ENCODE data around the gene SRGAP3. TPM values are rescaled to one million over a fixed set of nuclear protein-coding genes. Genes with fewer than 3 reads are reported as not detected.
A peak's percentile ranks its signal among the peaks of the same experiment; 100 is the strongest.

The SRGAP3 gene
- total RNA-seq, 2 donors from 2014 or later, result 5.7 to 6.1 TPM

GRCh38 chr3:9251055-9251786, 1.8 kb upstream of the SRGAP3 start:
- no peak for DNase-seq
- Histone ChIP-seq H3K27me3 (no peaks in the 10 kb centered on the region), H3K4me3 (no peak overlapping the region), H3K4me1 (peaks cover 3% of the 10 kb centered on the region), H3K27ac (no peak overlapping the region), H3K36me3 (no peaks in the 10 kb centered on the region), H3K9ac (ENCODE audit: low read depth in 2 of 2, low read length in 2 of 2) (no peak overlapping the region), H3K9me3 (no peaks in the 10 kb centered on the region)
- intact Hi-C loops (cut with DNase I), result no loop called here
- TF ChIP-seq CTCF (IDR thresholded peaks at IDR 0.05), result no peak

DNA sequence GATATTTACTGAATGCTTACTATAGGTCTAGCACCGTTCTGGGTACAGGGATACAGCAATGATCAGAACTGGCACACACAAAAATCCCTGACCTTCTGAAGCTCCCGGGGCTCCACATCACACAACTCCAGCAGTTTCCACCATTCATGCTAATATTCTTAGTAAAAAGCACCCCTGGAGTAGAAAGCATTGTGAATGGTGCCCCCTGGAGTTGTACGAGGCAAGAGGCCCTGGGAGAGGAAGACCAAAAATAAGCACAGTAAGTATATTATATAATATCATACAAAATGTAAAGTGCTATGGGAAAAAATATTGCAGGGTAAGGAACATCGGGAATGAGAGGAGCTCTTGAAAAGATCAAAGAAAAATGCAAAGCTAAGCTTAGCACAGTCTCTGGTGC, 790 bp upstream of the SRGAP3 start:
- H3K27me3 ChIP-seq, result no peaks in the 10 kb centered on the region
- DNase-seq, result no peak
- H3K27ac ChIP-seq, result no peak overlapping the region
- TF ChIP-seq CTCF (IDR thresholded peaks at IDR 0.05), result no peak
- H3K9me3 ChIP-seq, result no peaks in the 10 kb centered on the region
- intact Hi-C loops (cut with DNase I), result no loop called here
- no peaks in the 10 kb centered on the region for H3K36me3 ChIP-seq
- no peak overlapping the region for H3K4me3 ChIP-seq
- peak overlapping the region in 1 of 2 donors; percentile 86 for H3K9ac ChIP-seq (ENCODE audit: low read depth in 2 of 2, low read length in 2 of 2)
- peaks cover 3% of the 10 kb centered on the region for H3K4me1 ChIP-seq

DNA sequence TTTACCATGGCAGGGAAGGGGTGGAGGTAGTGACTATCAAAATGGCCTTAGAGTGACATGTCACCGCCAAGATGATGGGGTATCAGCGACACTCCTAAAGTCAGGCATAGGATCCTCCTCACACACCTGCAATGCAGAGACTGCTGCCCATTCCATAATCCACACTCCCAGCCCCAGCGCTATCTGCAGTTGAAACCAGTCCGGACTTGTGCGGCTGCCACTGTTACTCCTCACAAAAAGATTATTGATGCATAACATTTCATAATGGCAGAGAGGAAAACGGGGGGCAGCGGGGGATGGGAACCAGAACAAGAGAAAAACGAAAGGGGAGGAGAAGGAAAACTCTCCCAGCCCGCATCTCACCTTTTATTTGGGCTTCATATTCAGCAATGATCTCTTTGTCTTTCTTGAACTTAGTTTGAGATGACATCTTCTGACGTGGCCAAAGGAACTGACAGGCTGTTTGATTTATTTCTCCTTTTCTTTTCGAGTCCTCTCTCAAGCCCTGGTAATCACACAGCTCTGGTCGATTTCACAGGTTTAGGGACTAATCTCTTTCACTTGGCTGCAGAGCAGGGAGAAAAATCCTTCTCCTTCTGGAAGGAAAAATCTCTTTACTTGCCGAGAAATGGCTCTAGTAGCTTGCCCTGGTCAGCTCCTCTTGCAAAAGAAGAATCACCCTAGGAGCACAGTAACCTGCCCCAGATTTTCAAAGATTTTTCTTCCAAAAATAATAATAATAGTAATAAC, 749 bp downstream of the SRGAP3 start:
- no peak for TF ChIP-seq CTCF (IDR thresholded peaks at IDR 0.05)
- Histone ChIP-seq H3K27ac (peak overlapping the region; percentile 39), H3K4me3 (peak overlapping the region; percentile 50), H3K27me3 (no peaks in the 10 kb centered on the region), H3K9ac (ENCODE audit: low read depth in 2 of 2, low read length in 2 of 2) (peak overlapping the region; percentile 37 to 86), H3K4me1 (peaks cover 3% of the 10 kb centered on the region), H3K9me3 (no peaks in the 10 kb centered on the region), H3K36me3 (no peaks in the 10 kb centered on the region)
- DNase-seq, result peak; percentile 51
- intact Hi-C loops (cut with DNase I), result no loop called here

- intact Hi-C loops (cut with DNase I), result no loop called here
- Histone ChIP-seq H3K4me1 (peaks cover 3% of the 10 kb centered on the region), H3K4me3 (peak overlapping the region; percentile 50), H3K9me3 (no peaks in the 10 kb centered on the region), H3K9ac (ENCODE audit: low read depth in 2 of 2, low read length in 2 of 2) (peak overlapping the region in 1 of 2 donors; percentile 15), H3K27ac (no peak overlapping the region), H3K27me3 (no peaks in the 10 kb centered on the region), H3K36me3 (no peaks in the 10 kb centered on the region)
- TF ChIP-seq CTCF (IDR thresholded peaks at IDR 0.05), result no peak
- DNase-seq, result peak; percentile 23
Observed at GRCh38 chr3:9247941-9248521, 1.4 kb downstream of the SRGAP3 start.

GRCh38 chr3:9247361-9247940, 2.0 kb downstream of the SRGAP3 start:
- no peaks in the 10 kb centered on the region for H3K9me3 ChIP-seq
- no peaks in the 10 kb centered on the region for H3K36me3 ChIP-seq
- intact Hi-C loops (cut with DNase I), result no loop called here
- H3K27ac ChIP-seq, result no peak overlapping the region
- no peak for DNase-seq
- H3K27me3 ChIP-seq, result no peaks in the 10 kb centered on the region
- TF ChIP-seq CTCF (IDR thresholded peaks at IDR 0.05), result no peak
- peaks cover 3% of the 10 kb centered on the region for H3K4me1 ChIP-seq
- H3K4me3 ChIP-seq, result no peak overlapping the region
- H3K9ac ChIP-seq (ENCODE audit: low read depth in 2 of 2, low read length in 2 of 2), result no peak overlapping the region

All from colonic mucosa (tissue), 4 donors.